Heart right ventricle (tissue), 16 donors: ENCODE results near the gene PFN1. TPM values are rescaled to one million over a fixed set of nuclear protein-coding genes. Genes with fewer than 3 reads are reported as not detected.

Experiments used
- ATAC-seq, 8 donors: fragments of 200-7000 bp; cut with Tn5 transposase; one replicate each; pipeline ENCODE4 v1.9.1; 2020; ENCODE audit warnings: mild to moderate bottlenecking in 8 of 8, moderate library complexity in 8 of 8, moderate number of reproducible peaks in 1 of 8
- DNase-seq, 2 donors: peaks; one replicate each; pipeline ENCODE4 v3.0.0-alpha.2; 2020
- H3K27ac ChIP-seq, 10 donors: fragments of 200-600 bp; sonication (generic) in 2 of 10; one replicate each; pipeline versions ENCODE4 v1.5.0 to v1.8.0; 2020 to 2022; ENCODE audit warnings: mild to moderate bottlenecking in 3 of 10
- H3K27me3 ChIP-seq, 7 donors: fragments of 200-600 bp; one replicate each; pipeline ENCODE4 v1.8.0; 2021 to 2022; ENCODE audit warnings: mild to moderate bottlenecking in 2 of 7
- H3K36me3 ChIP-seq, 9 donors: fragments of 200-600 bp; sonication (generic) in 1 of 9; one replicate each; pipeline versions ENCODE4 v1.5.0 to v1.8.0; 2020 to 2022; ENCODE audit warnings: mild to moderate bottlenecking in 2 of 9
- H3K4me1 ChIP-seq, 9 donors: fragments of 200-600 bp; sonication (generic) in 1 of 9; one replicate each; pipeline versions ENCODE4 v1.5.0 to v1.8.0; 2020 to 2022; ENCODE audit warnings: mild to moderate bottlenecking in 4 of 9
- H3K4me3 ChIP-seq, 10 donors: fragments of 200-600 bp; sonication (generic) in 2 of 10; one replicate each; pipeline versions ENCODE4 v1.5.0 to v1.8.0; 2020 to 2022; ENCODE audit warnings: mild to moderate bottlenecking in 7 of 10, moderate library complexity in 2 of 10
- H3K9me3 ChIP-seq, 11 donors: fragments of 200-600 bp in 10 of 11; sonication (generic) in 2 of 11; one replicate each; pipeline versions ENCODE4 v1.5.0 to v1.8.0; 2013 to 2022; ENCODE audit warnings: mild to moderate bottlenecking in 2 of 11, control low read depth in 1 of 11, moderate library complexity in 1 of 11
- CTCF ChIP-seq, 9 donors: fragments of 200-600 bp; sonication (generic) in 2 of 9; IDR thresholded peaks; one replicate each; pipeline versions ENCODE4 v1.5.0 to v1.8.0; 2021 to 2022; ENCODE audit warnings: antibody characterized with exemption in 9 of 9, mild to moderate bottlenecking in 5 of 9, moderate library complexity in 1 of 9
- WGBS, 2 donors: extraction: QIAGEN DNeasy Blood & Tissue Kit; methylation state at CpG; one replicate each; pipeline ENCODE4 v1.1.7; 2013; ENCODE audit warnings: inconsistent platforms in 1 of 2; 5-methylcytosine and 5-hydroxymethylcytosine counted together
- intact Hi-C, 10 donors: fragments of 100-400 bp; cut with DNase I; formaldehyde crosslinking; loops; one replicate each; pipeline versions ENCODE4 v1.11.1 to v1.14.2; 2022
- polyA plus RNA-seq, 2 donors: library from polyadenylated mRNA; stranded (reverse); fragments of 200-250 nt; gene quantifications; one replicate each; pipeline ENCODE4 v1.2.3, GENCODE V29; 2013
- total RNA-seq, 10 donors: library from RNA; stranded (reverse); fragmentation: NEBNext Ultra II Directional in 3 of 10; extraction: Animal tissue kit (Norgen Biotek cat#: 25700) in 3 of 10; gene quantifications; one replicate each; pipeline versions ENCODE4 v1.2.1 to v1.2.4, GENCODE V29; 2021 to 2023
- donor health status: Arrhythmogenic right ventricular cardiomyopathy.
- donor health status: ischemic (EF 13 %, LVEDD 7.1; RV severe dilation, severe dysfunction).
- donor health status: healthy with polysubstance abuse.
- donor health status: DM: no; HTN: yes; CAD: no.
- donor health status: DM: no; HTN: no; CAD: no.
- donor health status: ischemic (EF 25% LVEDD 6.9; RV normal size, moderate dysfunction).
- donor health status: ischemic (EF 25% LVEDD 5.7; RV mildly dilated, moderate dysfunction).
- donor health status: healthy.
- donor health status: DM: yes; HTN: yes; CAD: no.
- donor health status: Ischemic cardiomyopathy.
- donor health status: ischemic (EF 35%, LVEDD 5.7; RV mildly dilated, moderate dysfunction).
- donor health status: nonischemic (EF 11% LVEDD 7.7; RV severe dilation, severe dysfunction).
- donor health status: DM: yes; HTN: yes; CAD: no.
- donor health status: PGD.
- donor health status: ischemic (EF 29% LVEDD 5.4; RV normal size, mild dysfunction).
- donor health status: nonischemic (EF 23%, LVEDD 6.1; RV moderate dilation, normal function).

The PFN1 gene
- total and polyA plus RNA-seq, 12 donors, result 144 to 830 (median 161) TPM

GRCh38 chr17:4950746-4951204 is 2.4 kb upstream of the PFN1 start, which contains the start of gene ENO3:
Gene ENO3, plus strand, starts transcription at chr17:4951119. Its CDS starts 711 bp downstream, at chr17:4951830.
- Histone ChIP-seq H3K4me1 (peaks cover 11 to 58% (median 35%) of the 10 kb centered on the region in 9 donors), H3K27ac (peak within 1 kb of the TSS; percentile 89 to 100 (median 99)), H3K27me3 (no peaks in the 10 kb centered on the region), H3K9me3 (no peaks in the 10 kb centered on the region), H3K4me3 (peak within 1 kb of the TSS in 9 of 10 donors; percentile 67 to 100 (median 98)), H3K36me3 (peaks cover 0 to 17% (median 9%) of the 10 kb centered on the region in 9 donors)
- peak in 1 of 2 donors; percentile 64 for DNase-seq
- intact Hi-C loops, result loop anchor here in 2 of 10 donors (1.0 kb wide), 2 partner anchors 16 to 17 kb away; partner anchors contain the start of gene SPAG7 (in 1 of the 2)
- ATAC-seq, result peak in 3 of 8 donors; percentile 22 to 48 (median 37)
- no peak for TF ChIP-seq CTCF (IDR thresholded peaks at IDR 0.05)
- 30 to 35% methylated on average over 7 of the region's 7 CpGs for WGBS, 2 donors

GRCh38 chr17:4950075-4950745 is 1.9 kb upstream of the PFN1 start:
- no peak for TF ChIP-seq CTCF (IDR thresholded peaks at IDR 0.05)
- Histone ChIP-seq H3K27me3 (no peaks in the 10 kb centered on the region), H3K4me1 (peaks cover 15 to 63% (median 40%) of the 10 kb centered on the region in 9 donors), H3K9me3 (no peaks in the 10 kb centered on the region), H3K4me3 (peak overlapping the region in 9 of 10 donors; percentile 67 to 100 (median 98)), H3K36me3 (peaks cover 0 to 23% (median 8%) of the 10 kb centered on the region in 9 donors), H3K27ac (peak overlapping the region; percentile 89 to 100 (median 99))
- DNase-seq, result peak; percentile 70 to 82
- 3 to 5% methylated on average over 32 to 52 of the region's 52 CpGs for WGBS, 2 donors
- intact Hi-C loops, result loop anchor here in 2 of 10 donors (1.0 kb wide), 2 partner anchors 16 to 17 kb away; partner anchors contain the start of gene SPAG7 (in 1 of the 2)
- peak in 6 of 8 donors; percentile 10 to 53 (median 36) for ATAC-seq

GRCh38 chr17:4949321-4950074 is 1.2 kb upstream of the PFN1 start:
- no peaks in the 10 kb centered on the region for H3K9me3 ChIP-seq
- intact Hi-C loops, result loop anchor here in 7 of 10 donors (1.0 to 5.0 kb wide), 6 partner anchors 17 to 48 kb away; partner anchors contain the start of genes SPAG7 (in 5 of the 7), CAMTA2 (in 1 of the 7), INCA1 (in 1 of the 7) and KIF1C (in 1 of the 7)
- H3K27me3 ChIP-seq, result no peaks in the 10 kb centered on the region
- DNase-seq (peak; percentile 75 to 76), ATAC-seq (peak; percentile 10 to 28 (median 16))
- peaks cover 18 to 70% (median 47%) of the 10 kb centered on the region in 9 donors for H3K4me1 ChIP-seq
- H3K36me3 ChIP-seq, result peaks cover 0 to 30% (median 5%) of the 10 kb centered on the region in 9 donors
- no peak for TF ChIP-seq CTCF (IDR thresholded peaks at IDR 0.05)
- WGBS, 2 donors, result 0 to 1% methylated on average over 67 to 75 of the region's 75 CpGs
- H3K4me3 ChIP-seq, result peak overlapping the region; percentile 32 to 100 (median 98)
- H3K27ac ChIP-seq, result peak overlapping the region; percentile 89 to 100 (median 99)

- Histone ChIP-seq H3K4me3 (peak overlapping the region; percentile 32 to 100 (median 98)), H3K27ac (peak overlapping the region; percentile 89 to 100 (median 99)), H3K27me3 (no peaks in the 10 kb centered on the region), H3K4me1 (peaks cover 18 to 76% (median 51%) of the 10 kb centered on the region in 9 donors), H3K36me3 (peaks cover 0 to 36% (median 5%) of the 10 kb centered on the region in 9 donors), H3K9me3 (no peaks in the 10 kb centered on the region)
- peak; percentile 72 to 87 (median 82) for ATAC-seq
- TF ChIP-seq CTCF (IDR thresholded peaks at IDR 0.05), result no peak
- intact Hi-C loops, result loop anchor here in 5 of 10 donors (1.0 to 5.0 kb wide), 6 partner anchors 9 to 48 kb away; partner anchors contain the start of genes SPAG7 (in 5 of the 5), CAMTA2 (in 1 of the 5), INCA1 (in 1 of the 5) and KIF1C (in 1 of the 5)
- peak; percentile 83 to 87 for DNase-seq
- WGBS, 2 donors, result 1% methylated on average over 40 of the region's 40 CpGs
Observed at GRCh38 chr17:4948931-4949320, 596 bp upstream of the PFN1 start.
